CD4-positive, alpha-beta T cell (primary cell): Measurements from ENCODE around the gene RARB. TPM values are rescaled to one million over a fixed set of nuclear protein-coding genes. Genes with fewer than 3 reads are reported as not detected.

Experiments
- ATAC-seq: fragments of 200-7000 bp; cut with Tn5 transposase; one replicate; pipeline ENCODE4 v1.10.0; 2022; ENCODE audit warnings: mild to moderate bottlenecking; ENCODE audit not compliant: poor library complexity
- CTCF ChIA-PET: fragments of 350-600 bp; sonication (Branson Sonifier 250); formaldehyde crosslinking; loops from one replicate; lab custom pipeline; 2021; ENCODE audit warnings: antibody characterized with exemption, inconsistent platforms; lab: Charles Lee
- POLR2A ChIA-PET: fragments of 350-600 bp; sonication (Branson Sonifier 250); formaldehyde crosslinking; loops from one replicate; lab custom pipeline; 2021; ENCODE audit warnings: antibody characterized with exemption, inconsistent platforms; lab: Charles Lee
- DNase-seq, 14 experiments: peaks; one replicate each; pipeline ENCODE4 v3.0.0-alpha.2; 2013 to 2020; ENCODE audit warnings: mixed read lengths in 2 of 14
- H3K27ac ChIP-seq, 2 donors: one replicate each; pipeline versions ENCODE4 v1.5.1 to v1.7.0; 2013; ENCODE audit warnings: low read length in 2 of 2, low read depth in 1 of 2, mild to moderate bottlenecking in 1 of 2
- H3K27me3 ChIP-seq, 2 experiments: 1 replicate in 1 of 2; 2 replicates in 1 of 2; pipeline versions ENCODE4 v1.6.1 to v1.7.0; 2013; ENCODE audit warnings: low read length in 2 of 2, control low read depth in 1 of 2, mild to moderate bottlenecking in 1 of 2, moderate library complexity in 1 of 2; ENCODE audit not compliant: insufficient read depth in 2 of 2, control insufficient read depth in 1 of 2
- H3K36me3 ChIP-seq: one replicate; pipeline ENCODE4 v1.6.1; 2013; ENCODE audit warnings: low read length, control low read depth; ENCODE audit not compliant: insufficient read depth
- H3K4me1 ChIP-seq: one replicate; pipeline ENCODE4 v1.6.1; 2013; ENCODE audit warnings: low read length, control low read depth; ENCODE audit not compliant: insufficient read depth
- H3K4me3 ChIP-seq: one replicate; pipeline ENCODE4 v1.5.1; 2013; ENCODE audit warnings: mild to moderate bottlenecking, low read length, moderate library complexity
- H3K9me3 ChIP-seq, 2 experiments: 1 replicate in 1 of 2; 2 replicates in 1 of 2; pipeline versions ENCODE4 v1.6.1 to v1.7.0; 2013; ENCODE audit warnings: low read length in 2 of 2, mild to moderate bottlenecking in 2 of 2, control low read depth in 1 of 2, moderate library complexity in 1 of 2; ENCODE audit not compliant: control insufficient read depth in 1 of 2, insufficient read depth in 1 of 2
- H3K27ac Mint-ChIP-seq: one replicate; pipeline ENCODE4 v1.8.0; 2020; ENCODE audit warnings: mixed read lengths
- H3K27me3 Mint-ChIP-seq: one replicate; pipeline ENCODE4 v1.8.0; 2021; ENCODE audit warnings: mixed read lengths
- H3K36me3 Mint-ChIP-seq: one replicate; pipeline ENCODE4 v1.8.0; 2021; ENCODE audit warnings: low read depth, mixed read lengths
- H3K4me1 Mint-ChIP-seq: one replicate; pipeline ENCODE4 v1.8.0; 2021; ENCODE audit warnings: low read depth, mixed read lengths
- H3K4me3 Mint-ChIP-seq: one replicate; pipeline ENCODE4 v1.8.0; 2020; ENCODE audit warnings: mild to moderate bottlenecking, mixed read lengths
- H3K9me3 Mint-ChIP-seq: one replicate; pipeline ENCODE4 v1.8.0; 2020; ENCODE audit warnings: mixed read lengths
- intact Hi-C, 2 experiments: fragments of 100-400 bp; cut with DNase I in 1 of 2; cut with micrococcal nuclease in 1 of 2; formaldehyde crosslinking; loops; one replicate each; pipeline versions ENCODE4 v1.15.1 to v1.9.0; 2023 to 2025; cut with DNase I, micrococcal nuclease
- total RNA-seq, 174 experiments: library from RNA in 2 of 174; stranded (reverse) in 2 of 174; gene quantifications; one replicate each; pipeline ENCODE4 v1.2.3 and lab custom pipeline; 2021 to 2026
- TF ChIP-seq, protein P1 (sequence below): fragments of 200-600 bp; IDR thresholded peaks from one replicate; pipeline ENCODE4 v1.8.0; 2022; ENCODE audit warnings: antibody characterized with exemption, mild to moderate bottlenecking

Gene RARB
- total RNA-seq, 2 experiments from 2014 or later, result not detected

DNA sequence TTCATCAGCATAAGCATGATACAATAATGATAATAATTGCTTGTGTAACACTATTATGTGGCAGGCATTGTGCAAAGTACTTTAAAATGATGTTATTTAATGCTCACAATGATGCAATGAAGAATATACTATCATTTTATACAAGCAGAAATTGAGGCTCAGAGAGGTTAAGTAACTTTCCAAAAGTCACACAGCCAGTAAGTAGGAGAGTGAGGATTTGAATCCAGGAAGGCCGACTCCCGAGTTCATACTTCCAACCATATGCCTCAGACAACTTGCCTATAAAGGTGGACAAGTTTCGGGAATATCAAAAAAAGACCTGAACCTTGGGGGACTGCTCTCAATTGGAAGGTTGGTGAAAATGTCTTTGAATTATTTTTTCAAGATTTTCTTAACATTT is 19.9 kb downstream of the RARB start:
- H3K36me3 ChIP-seq, result no peaks in the 10 kb centered on the region
- H3K4me1 Mint-ChIP-seq, result no peaks in the 10 kb centered on the region
- ATAC-seq (no peak), DNase-seq (no peak)
- H3K9me3 Mint-ChIP-seq, result no peaks in the 10 kb centered on the region
- no peak overlapping the region for H3K27ac ChIP-seq
- H3K27me3 Mint-ChIP-seq, result no peaks in the 10 kb centered on the region
- H3K36me3 Mint-ChIP-seq, result no peaks in the 10 kb centered on the region
- H3K27ac Mint-ChIP-seq, result no peak overlapping the region
- no peaks in the 10 kb centered on the region for H3K27me3 ChIP-seq
- H3K4me3 ChIP-seq, result no peak overlapping the region
- ChIA-PET CTCF (no interaction called here), POLR2A (no interaction called here)
- no peaks in the 10 kb centered on the region for H3K4me1 ChIP-seq
- no peak overlapping the region for H3K4me3 Mint-ChIP-seq
- TF ChIP-seq, protein P1, sequence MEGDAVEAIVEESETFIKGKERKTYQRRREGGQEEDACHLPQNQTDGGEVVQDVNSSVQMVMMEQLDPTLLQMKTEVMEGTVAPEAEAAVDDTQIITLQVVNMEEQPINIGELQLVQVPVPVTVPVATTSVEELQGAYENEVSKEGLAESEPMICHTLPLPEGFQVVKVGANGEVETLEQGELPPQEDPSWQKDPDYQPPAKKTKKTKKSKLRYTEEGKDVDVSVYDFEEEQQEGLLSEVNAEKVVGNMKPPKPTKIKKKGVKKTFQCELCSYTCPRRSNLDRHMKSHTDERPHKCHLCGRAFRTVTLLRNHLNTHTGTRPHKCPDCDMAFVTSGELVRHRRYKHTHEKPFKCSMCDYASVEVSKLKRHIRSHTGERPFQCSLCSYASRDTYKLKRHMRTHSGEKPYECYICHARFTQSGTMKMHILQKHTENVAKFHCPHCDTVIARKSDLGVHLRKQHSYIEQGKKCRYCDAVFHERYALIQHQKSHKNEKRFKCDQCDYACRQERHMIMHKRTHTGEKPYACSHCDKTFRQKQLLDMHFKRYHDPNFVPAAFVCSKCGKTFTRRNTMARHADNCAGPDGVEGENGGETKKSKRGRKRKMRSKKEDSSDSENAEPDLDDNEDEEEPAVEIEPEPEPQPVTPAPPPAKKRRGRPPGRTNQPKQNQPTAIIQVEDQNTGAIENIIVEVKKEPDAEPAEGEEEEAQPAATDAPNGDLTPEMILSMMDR, result no peak
- H3K9me3 ChIP-seq, result no peaks in the 10 kb centered on the region
- intact Hi-C loops, result no loop called here

DNA sequence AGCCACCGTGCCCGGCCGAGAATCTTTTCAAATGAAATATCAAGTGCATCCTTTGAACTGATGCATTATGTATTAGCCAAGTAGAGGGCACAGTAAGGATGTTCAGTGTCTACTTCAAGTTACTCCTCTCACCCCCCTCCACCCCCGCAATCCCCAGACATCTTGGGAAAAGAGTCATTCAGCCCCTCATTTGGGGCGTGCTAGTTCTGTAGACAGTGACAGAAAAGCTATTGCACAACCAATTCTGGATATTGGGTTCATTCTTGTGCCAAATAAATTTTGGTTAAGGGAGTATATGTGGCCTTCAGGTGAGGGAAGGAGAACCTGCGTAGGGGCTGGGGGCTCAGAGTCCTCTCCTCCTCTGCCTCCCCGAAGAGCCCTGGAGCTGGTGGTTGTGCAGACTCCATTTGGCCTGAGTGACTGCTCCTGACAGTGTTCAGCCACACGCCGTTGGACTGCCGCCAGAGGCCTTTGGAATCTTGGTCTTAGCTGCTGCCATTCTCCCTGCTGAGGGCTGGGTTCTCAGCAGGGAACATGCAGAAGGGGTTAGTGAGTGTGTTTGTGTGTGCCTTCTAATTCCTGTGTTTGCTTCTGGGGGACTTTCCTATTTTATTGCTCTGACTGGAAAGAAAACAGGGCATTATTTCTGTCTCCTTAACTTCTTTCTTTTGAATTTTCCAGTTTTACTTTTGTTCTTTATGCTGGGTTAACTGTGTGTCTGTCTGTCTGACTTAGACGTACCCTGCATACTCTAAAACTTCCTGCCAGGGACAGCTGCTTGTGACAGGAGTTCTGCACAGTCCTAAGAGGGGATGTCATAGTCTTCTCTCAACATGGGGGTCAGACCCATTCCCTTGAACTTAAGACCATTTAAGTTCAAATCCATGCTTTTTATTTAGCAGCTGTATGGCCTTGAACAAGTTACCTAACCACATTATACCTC is 21.0 kb downstream of the RARB start:
- intact Hi-C loops, result no loop called here
- Mint-ChIP-seq H3K27ac (no peak overlapping the region), H3K36me3 (no peaks in the 10 kb centered on the region), H3K4me1 (no peaks in the 10 kb centered on the region), H3K9me3 (no peaks in the 10 kb centered on the region), H3K4me3 (no peak overlapping the region), H3K27me3 (no peaks in the 10 kb centered on the region)
- ATAC-seq (no peak), DNase-seq (no peak)
- no peaks in the 10 kb centered on the region for H3K4me1 ChIP-seq
- H3K27ac ChIP-seq, result no peak overlapping the region
- TF ChIP-seq, protein P1, result no peak
- H3K9me3 ChIP-seq, result no peaks in the 10 kb centered on the region
- no peak overlapping the region for H3K4me3 ChIP-seq
- no peaks in the 10 kb centered on the region for H3K36me3 ChIP-seq
- ChIA-PET POLR2A (no interaction called here), CTCF (no interaction called here)
- no peaks in the 10 kb centered on the region for H3K27me3 ChIP-seq

DNA sequence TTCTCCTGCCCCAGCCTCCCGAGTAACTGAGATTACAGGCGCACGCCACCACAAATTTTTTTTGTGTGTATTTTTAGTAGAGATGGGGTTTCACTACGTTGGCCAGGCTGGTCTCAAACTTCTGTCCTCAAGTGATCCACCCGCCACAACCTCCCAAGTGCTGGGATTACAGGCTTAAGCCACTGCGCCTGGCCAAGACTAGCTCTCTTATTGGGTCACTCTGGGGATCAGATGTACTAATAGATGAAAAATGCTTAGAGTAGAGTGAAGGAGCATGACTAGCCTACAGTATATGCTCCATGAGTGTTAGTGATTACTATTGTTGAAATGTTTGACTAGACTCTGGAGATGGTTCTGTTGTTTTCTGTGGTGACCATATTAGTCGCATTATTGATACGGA is 21.8 kb downstream of the RARB start:
- no peaks in the 10 kb centered on the region for H3K9me3 Mint-ChIP-seq
- intact Hi-C loops, result no loop called here
- Histone ChIP-seq H3K4me3 (no peak overlapping the region), H3K9me3 (no peaks in the 10 kb centered on the region), H3K27ac (no peak overlapping the region), H3K27me3 (no peaks in the 10 kb centered on the region), H3K4me1 (no peaks in the 10 kb centered on the region), H3K36me3 (no peaks in the 10 kb centered on the region)
- ChIA-PET CTCF (no interaction called here), POLR2A (no interaction called here)
- H3K4me1 Mint-ChIP-seq, result no peaks in the 10 kb centered on the region
- DNase-seq, result no peak
- ATAC-seq, result no peak
- H3K4me3 Mint-ChIP-seq, result no peak overlapping the region
- H3K27ac Mint-ChIP-seq, result no peak overlapping the region
- no peaks in the 10 kb centered on the region for H3K36me3 Mint-ChIP-seq
- no peaks in the 10 kb centered on the region for H3K27me3 Mint-ChIP-seq
- TF ChIP-seq, protein P1, result no peak
